Measurements from ENCODE around the gene RCBTB2.

RCBTB2 gene

GRCh38 chr13:48504606-48505005 lies 28.3 kb downstream of the RCBTB2 start:
- Histone ChIP-seq H3K27ac (ENCODE audit: extremely low read depth, low read depth, low read length) (no peak overlapping the region), H3K36me3 (ENCODE audit: control insufficient read depth in 2 of 2, insufficient read depth in 1 of 2, low read length in 2 of 2) (no peaks in the 10 kb centered on the region), H3K4me1 (ENCODE audit: control insufficient read depth, insufficient read depth, low read length) (no peaks in the 10 kb centered on the region), H3K4me3 (ENCODE audit: low read depth, low read length) (no peak overlapping the region), H3K9me3 (ENCODE audit: control insufficient read depth, insufficient read depth, low read depth, low read length) (no peaks in the 10 kb centered on the region)
- ChIA-PET POLR2A (no interaction called here), CTCF (no interaction called here)
- TF ChIP-seq ZIC2 (tag by site-specific recombination; IDR thresholded peaks at IDR 0.05) (no peak), ZNF433 (tag by site-specific recombination; IDR thresholded peaks at IDR 0.05; ENCODE audit: low read depth) (no peak), ZNF624 (tag by site-specific recombination; IDR thresholded peaks at IDR 0.05) (no peak), ZNF639 (tag by site-specific recombination; IDR thresholded peaks at IDR 0.05) (no peak), PRDM6 (tag by site-specific recombination; IDR thresholded peaks at IDR 0.05) (no peak), YY1 (tag by site-specific recombination; IDR thresholded peaks at IDR 0.05) (no peak)

- TF ChIP-seq ZBTB10 (tag by site-specific recombination; IDR thresholded peaks at IDR 0.05): no peak
- TF ChIP-seq ZNF248 (tag by site-specific recombination; IDR thresholded peaks at IDR 0.05): no peak
- TF ChIP-seq ZIC2 (tag by site-specific recombination; IDR thresholded peaks at IDR 0.05): no peak
- Histone ChIP-seq H3K4me1 (ENCODE audit: control insufficient read depth, insufficient read depth, low read length) (no peaks in the 10 kb centered on the region), H3K4me3 (ENCODE audit: low read depth, low read length) (no peak overlapping the region), H3K36me3 (ENCODE audit: control insufficient read depth in 2 of 2, insufficient read depth in 1 of 2, low read length in 2 of 2) (no peaks in the 10 kb centered on the region), H3K9me3 (ENCODE audit: control insufficient read depth, insufficient read depth, low read depth, low read length) (no peaks in the 10 kb centered on the region), H3K27ac (ENCODE audit: extremely low read depth, low read depth, low read length) (no peak overlapping the region)
- CTCF ChIA-PET: no interaction called here
- POLR2A ChIA-PET: no interaction called here
These were observed 30.1 kb downstream of the RCBTB2 start for GRCh38 chr13:48502601-48503319.

DNA sequence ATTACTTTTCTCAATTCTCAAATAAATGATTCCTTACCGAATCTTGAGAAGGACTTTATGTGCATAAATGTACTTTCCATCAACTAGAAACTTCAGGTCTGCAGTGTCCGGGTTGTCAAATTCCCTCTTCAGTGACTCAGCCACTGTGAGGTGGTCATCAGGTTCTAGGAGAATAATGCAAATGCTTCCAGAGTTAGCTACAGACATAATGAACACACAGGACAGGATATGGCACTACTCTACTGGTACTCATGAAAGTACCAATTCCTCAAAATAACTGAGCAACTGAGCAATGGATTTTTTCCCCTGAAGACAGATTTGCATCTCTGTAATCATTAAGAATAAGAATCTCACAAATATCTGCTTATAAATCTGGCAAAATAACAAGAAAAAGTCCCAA lies 31.2 kb downstream of the RCBTB2 start:
- POLR2A ChIA-PET: no interaction called here
- no peaks in the 10 kb centered on the region for H3K36me3 ChIP-seq (ENCODE audit: control insufficient read depth in 2 of 2, insufficient read depth in 1 of 2, low read length in 2 of 2)
- TF ChIP-seq ZNF701 (tag by site-specific recombination; IDR thresholded peaks at IDR 0.05) (no peak), ZFP41 (tag by site-specific recombination; IDR thresholded peaks at IDR 0.05; ENCODE audit: borderline replicate concordance) (no peak), ZNF677 (tag by site-specific recombination; IDR thresholded peaks at IDR 0.05) (no peak), ZNF302 (tag by site-specific recombination; IDR thresholded peaks at IDR 0.05; ENCODE audit: low read depth) (no peak), ZNF529 (tag by site-specific recombination; IDR thresholded peaks at IDR 0.05; ENCODE audit: insufficient replicate concordance) (no peak), ZNF138 (tag by site-specific recombination; IDR thresholded peaks at IDR 0.05; ENCODE audit: borderline replicate concordance) (no peak), YY1 (tag by site-specific recombination; IDR thresholded peaks at IDR 0.05) (no peak), OSR2 (tag by site-specific recombination; IDR thresholded peaks at IDR 0.05) (no peak), WT1 (tag by site-specific recombination; IDR thresholded peaks at IDR 0.05) (no peak), ZBTB20 (tag by site-specific recombination; IDR thresholded peaks at IDR 0.05) (no peak), ZNF792 (tag by site-specific recombination; IDR thresholded peaks at IDR 0.05) (no peak), ZNF24 (tag by site-specific recombination; IDR thresholded peaks at IDR 0.05) (no peak), KLF8 (tag by site-specific recombination; IDR thresholded peaks at IDR 0.05) (no peak), ZNF433 (tag by site-specific recombination; IDR thresholded peaks at IDR 0.05; ENCODE audit: low read depth) (no peak), ZNF266 (tag by site-specific recombination; IDR thresholded peaks at IDR 0.05; ENCODE audit: low read depth) (no peak)
- TF ChIP-seq, protein P1, sequence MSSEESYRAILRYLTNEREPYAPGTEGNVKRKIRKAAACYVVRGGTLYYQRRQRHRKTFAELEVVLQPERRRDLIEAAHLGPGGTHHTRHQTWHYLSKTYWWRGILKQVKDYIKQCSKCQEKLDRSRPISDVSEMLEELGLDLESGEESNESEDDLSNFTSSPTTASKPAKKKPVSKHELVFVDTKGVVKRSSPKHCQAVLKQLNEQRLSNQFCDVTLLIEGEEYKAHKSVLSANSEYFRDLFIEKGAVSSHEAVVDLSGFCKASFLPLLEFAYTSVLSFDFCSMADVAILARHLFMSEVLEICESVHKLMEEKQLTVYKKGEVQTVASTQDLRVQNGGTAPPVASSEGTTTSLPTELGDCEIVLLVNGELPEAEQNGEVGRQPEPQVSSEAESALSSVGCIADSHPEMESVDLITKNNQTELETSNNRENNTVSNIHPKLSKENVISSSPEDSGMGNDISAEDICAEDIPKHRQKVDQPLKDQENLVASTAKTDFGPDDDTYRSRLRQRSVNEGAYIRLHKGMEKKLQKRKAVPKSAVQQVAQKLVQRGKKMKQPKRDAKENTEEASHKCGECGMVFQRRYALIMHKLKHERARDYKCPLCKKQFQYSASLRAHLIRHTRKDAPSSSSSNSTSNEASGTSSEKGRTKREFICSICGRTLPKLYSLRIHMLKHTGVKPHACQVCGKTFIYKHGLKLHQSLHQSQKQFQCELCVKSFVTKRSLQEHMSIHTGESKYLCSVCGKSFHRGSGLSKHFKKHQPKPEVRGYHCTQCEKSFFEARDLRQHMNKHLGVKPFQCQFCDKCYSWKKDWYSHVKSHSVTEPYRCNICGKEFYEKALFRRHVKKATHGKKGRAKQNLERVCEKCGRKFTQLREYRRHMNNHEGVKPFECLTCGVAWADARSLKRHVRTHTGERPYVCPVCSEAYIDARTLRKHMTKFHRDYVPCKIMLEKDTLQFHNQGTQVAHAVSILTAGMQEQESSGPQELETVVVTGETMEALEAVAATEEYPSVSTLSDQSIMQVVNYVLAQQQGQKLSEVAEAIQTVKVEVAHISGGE (tag by site-specific recombination; conservative IDR thresholded peaks at IDR 0.05; ENCODE audit: low read depth): no peak

More for the DNA sequence above, 31.2 kb downstream of the RCBTB2 start:
- Histone ChIP-seq H3K27ac (ENCODE audit: extremely low read depth, low read depth, low read length) (no peak overlapping the region), H3K4me1 (ENCODE audit: control insufficient read depth, insufficient read depth, low read length) (no peaks in the 10 kb centered on the region), H3K9me3 (ENCODE audit: control insufficient read depth, insufficient read depth, low read depth, low read length) (no peaks in the 10 kb centered on the region), H3K4me3 (ENCODE audit: low read depth, low read length) (no peak overlapping the region)
- CTCF ChIA-PET: no interaction called here
